K562 (cell line): ENCODE data around the gene INPP1. TPM values are rescaled to one million over a fixed set of nuclear protein-coding genes. Genes with fewer than 3 reads are reported as not detected.

Experiments
- ATAC-seq: fragments of 200-7000 bp; cut with Tn5 transposase; 3 replicates; pipeline ENCODE4 v1.9.1; 2020; ENCODE audit warnings: moderate library complexity
- BruUV-seq: library from RNA; stranded (reverse); fragments of 400-500 nt; replicated peaks from 2 replicates; lab custom pipeline; 2021; lab: Mats Ljungman, UMichigan
- CTCF ChIA-PET: fragments of 300-600 bp; formaldehyde crosslinking; extraction: SDS; loops from one replicate; lab custom pipeline; 2021; ENCODE audit warnings: low intra/inter-chr PET ratio; lab: Yijun Ruan, JAX
- POLR2A ChIA-PET: fragments of 300-600, 350-650 bp; sonication (Branson Sonifier 250); formaldehyde crosslinking; extraction: SDS; loops from one replicate; lab custom pipeline; 2021; ENCODE audit warnings: antibody characterized with exemption, inconsistent platforms; lab: Yijun Ruan, JAX
- DNase-seq, 4 experiments: peaks; one replicate each; pipeline versions ENCODE4 v3.0.0 to v3.0.0-alpha.2; 2011 to 2018; ENCODE audit warnings: low spot score in 3 of 4, mixed read lengths in 3 of 4; ENCODE audit errors: extremely low read depth in 1 of 4
- FAIRE-seq: peaks from 2 replicates; lab custom pipeline; 2011; peaks lifted over from hg19 to GRCh38; lab: Jason Lieb, UNC
- H2AFZ ChIP-seq: 2 replicates; pipeline ENCODE4 v1.6.0; 2011; ENCODE audit warnings: low read depth, low read length, control low read depth, inconsistent platforms
- H3K27ac ChIP-seq: fragments of 200-600 bp; 3 replicates; pipeline ENCODE4 v1.8.0; 2011; ENCODE audit warnings: low read depth, mild to moderate bottlenecking, control low read depth, inconsistent platforms, low read length, moderate library complexity, mixed read lengths; ENCODE audit errors: extremely low read depth
- H3K27me3 ChIP-seq, 2 experiments: fragments of 300-600 bp in 1 of 2; 2 replicates in 1 of 2; 3 replicates in 1 of 2; pipeline versions ENCODE4 v1.6.0 to v1.8.0; 2011; ENCODE audit warnings: inconsistent platforms in 2 of 2, low read length in 2 of 2, mild to moderate bottlenecking in 1 of 2, mixed read lengths in 1 of 2, moderate library complexity in 1 of 2; ENCODE audit not compliant: control insufficient read depth in 2 of 2, insufficient read depth in 2 of 2
- H3K36me3 ChIP-seq: fragments of 300-600 bp; 3 replicates; pipeline ENCODE4 v1.8.0; 2011; ENCODE audit warnings: mild to moderate bottlenecking, low read length, inconsistent platforms; ENCODE audit not compliant: control insufficient read depth, insufficient read depth
- H3K4me1 ChIP-seq, 2 experiments: fragments of 200-600 bp in 1 of 2; replicated peaks in 1 of 2; 2 replicates in 1 of 2; 3 replicates in 1 of 2; pipeline versions ENCODE4 v1.5.1 to v1.8.0; 2011; ENCODE audit warnings: inconsistent platforms in 2 of 2, low read length in 2 of 2, mild to moderate bottlenecking in 1 of 2, mixed read lengths in 1 of 2, moderate library complexity in 1 of 2; ENCODE audit not compliant: control insufficient read depth in 2 of 2, insufficient read depth in 2 of 2
- H3K4me2 ChIP-seq: 2 replicates; pipeline ENCODE4 v1.6.1; 2011; ENCODE audit warnings: low read length, control low read depth, inconsistent platforms, mixed read lengths; ENCODE audit not compliant: insufficient read depth
- H3K4me3 ChIP-seq: fragments of 200-600 bp; sonication (generic), shearing (Covaris generic); 2 replicates; pipeline ENCODE4 v1.5.1; 2016; ENCODE audit warnings: control low read depth, inconsistent platforms
- H3K79me2 ChIP-seq: fragments of 200-600 bp; 3 replicates; pipeline ENCODE4 v1.8.0; 2011; ENCODE audit warnings: low read length, inconsistent platforms; ENCODE audit not compliant: control insufficient read depth, insufficient read depth
- H3K9ac ChIP-seq, 2 experiments: 2 replicates each; pipeline versions ENCODE4 v1.6.0 to v1.6.1; 2011; ENCODE audit warnings: low read depth in 2 of 2, low read length in 2 of 2, control low read depth in 1 of 2, inconsistent platforms in 1 of 2, mild to moderate bottlenecking in 1 of 2, mixed read lengths in 1 of 2; ENCODE audit not compliant: insufficient read depth in 1 of 2
- H3K9me1 ChIP-seq: one replicate; pipeline ENCODE4 v1.6.0; 2011; ENCODE audit warnings: inconsistent platforms, mild to moderate bottlenecking, low read length, moderate library complexity; ENCODE audit not compliant: control insufficient read depth, insufficient read depth
- H3K9me3 ChIP-seq: replicated peaks from 2 replicates; pipeline ENCODE4 v1.5.1; 2011; ENCODE audit warnings: low read depth, low read length, inconsistent platforms; ENCODE audit not compliant: control insufficient read depth, insufficient read depth
- H4K20me1 ChIP-seq: replicated peaks from 2 replicates; pipeline ENCODE4 v1.6.1; 2011; ENCODE audit warnings: low read length, inconsistent platforms, mixed read lengths; ENCODE audit not compliant: control insufficient read depth, insufficient read depth
- CEBPZ ChIP-seq: fragments of 150-350 bp; IDR thresholded peaks from 2 replicates; pipeline ENCODE4 v1.6.1; 2014; ENCODE audit warnings: low read depth, mild to moderate bottlenecking, low read length, borderline replicate concordance
- RBM39 ChIP-seq: fragments of 200-400 bp; formaldehyde crosslinking; optimal IDR thresholded peaks from 2 replicates; pipeline ENCODE3; 2018; ENCODE audit warnings: low read depth, low read length
- SRF ChIP-seq, 2 experiments: fragments of 250-450, 450-650 bp in 1 of 2; sonication (Bioruptor Pico) in 1 of 2; sonication (generic) in 1 of 2; formaldehyde crosslinking; IDR thresholded peaks; 2 replicates each; pipeline versions ENCODE4 v1.5.0 to v1.5.1; 2020 to 2022; ENCODE audit warnings: mild to moderate bottlenecking in 1 of 2, missing genetic modification reagents in 1 of 2
- TAF15 ChIP-seq: fragments of 200-400 bp; formaldehyde crosslinking; IDR thresholded peaks from 2 replicates; pipeline ENCODE4 v1.6.1; 2017; ENCODE audit warnings: mild to moderate bottlenecking, low read depth, low read length, moderate library complexity
- WGBS: fragments of 100-300 bp; shearing (Covaris generic); methylation state at CpG from one replicate; pipeline ENCODE4 v1.1.6; 2016; ENCODE audit warnings: low coverage, mixed read lengths; ENCODE audit not compliant: insufficient coverage; ENCODE audit errors: missing lambda C conversion rate; 5-methylcytosine and 5-hydroxymethylcytosine counted together
- in situ Hi-C: fragments of 300-500 bp; cut with MboI; formaldehyde crosslinking; loops from 4 replicates; pipeline ENCODE4 v1.15.0; 2018; ENCODE audit warnings: inconsistent platforms, mixed read lengths
- intact Hi-C: fragments of 100-400 bp; cut with micrococcal nuclease; formaldehyde crosslinking; loops from 2 replicates; pipeline ENCODE4 v1.14.2; 2022
- polyA plus RNA-seq, 8 experiments: library from polyadenylated mRNA; depleted of rRNA in 4 of 8; stranded (reverse) in 5 of 8; unstranded in 3 of 8; fragments of >200 nt; fragmentation: Nextera tagmentation in 2 of 8; fragmentation: Illumina TruSeq in 1 of 8; extraction: Ambion mirVana in 2 of 8; extraction: Trizol in 1 of 8; gene quantifications; 2 replicates each; pipeline versions ENCODE4 v1.2.1 to v1.2.3, GENCODE V29; 2011 to 2014; ENCODE audit warnings: inconsistent platforms in 1 of 8, missing spikeins in 1 of 8
- total RNA-seq, 7 experiments: library from RNA; depleted of rRNA in 6 of 7; stranded (reverse); fragments of >200 nt in 6 of 7; fragmentation: Illumina TruSeq in 2 of 7; extraction: Trizol in 2 of 7; gene quantifications; 2 replicates each; pipeline versions ENCODE4 v1.2.1 to v1.2.3, GENCODE V29; 2011 to 2021; ENCODE audit warnings: low replicate concordance in 1 of 7
- TF ChIP-seq, protein P1 (sequence below), 2 experiments: IDR thresholded peaks; 2 replicates each; pipeline ENCODE4 v1.6.1; 2011; ENCODE audit warnings: borderline replicate concordance in 1 of 2, control low read depth in 1 of 2, low read depth in 1 of 2, low read length in 1 of 2, mild to moderate bottlenecking in 1 of 2, mixed read lengths in 1 of 2, moderate library complexity in 1 of 2; ENCODE audit not compliant: insufficient read depth in 1 of 2, insufficient read length in 1 of 2, poor library complexity in 1 of 2, severe bottlenecking in 1 of 2; ENCODE audit errors: extremely low read depth in 1 of 2

The INPP1 gene
- total and polyA plus RNA-seq, 9 of the 15 experiments (the other 6 are each of a cell fraction or from before 2014, with no cell fraction given) = 3.7 to 11.8 (median 6.5) TPM

GRCh38 chr2:190320696-190321095 is 22.7 kb upstream of the INPP1 start:
- intact Hi-C loops (no loop called here), in situ Hi-C loops (no loop called here)
- Histone ChIP-seq H2AFZ (peak overlapping the region; percentile 95), H3K27ac (peak overlapping the region; percentile 52), H3K4me3 (no peak overlapping the region), H3K9me1 (no peaks in the 10 kb centered on the region), H3K79me2 (peaks cover 35% of the 10 kb centered on the region), H3K27me3 (no peaks in the 10 kb centered on the region), H3K4me1 (peaks cover 0 to 12% of the 10 kb centered on the region in 2 experiments; a peak in 3 of 5 replicates), H3K9me3 (no peaks in the 10 kb centered on the region), H3K36me3 (peaks cover 7% of the 10 kb centered on the region; the same call in 1 of the 3 replicates), H3K4me2 (peak overlapping the region; percentile 66), H3K9ac (peak overlapping the region in 1 of 2 experiments; percentile 52; a peak in 2 of 4 replicates), H4K20me1 (no peaks in the 10 kb centered on the region)
- peak in 1 of 4 experiments; percentile 50 for DNase-seq
- no TSS peak for BruUV-seq
- FAIRE-seq = peak; percentile 70
- no peak for ATAC-seq
- ChIA-PET CTCF (no interaction called here), POLR2A (no interaction called here)
- WGBS = 12% methylated on average over 3 of the region's 4 CpGs
- no peak for TF ChIP-seq CEBPZ
- no peak for TF ChIP-seq RBM39
- TF ChIP-seq, protein P1, sequence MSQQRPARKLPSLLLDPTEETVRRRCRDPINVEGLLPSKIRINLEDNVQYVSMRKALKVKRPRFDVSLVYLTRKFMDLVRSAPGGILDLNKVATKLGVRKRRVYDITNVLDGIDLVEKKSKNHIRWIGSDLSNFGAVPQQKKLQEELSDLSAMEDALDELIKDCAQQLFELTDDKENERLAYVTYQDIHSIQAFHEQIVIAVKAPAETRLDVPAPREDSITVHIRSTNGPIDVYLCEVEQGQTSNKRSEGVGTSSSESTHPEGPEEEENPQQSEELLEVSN (IDR thresholded peaks at IDR 0.05; ENCODE audit: borderline replicate concordance in 1 of 2, extremely low read depth in 1 of 2, insufficient read depth in 1 of 2, insufficient read length in 1 of 2, low read depth in 1 of 2, low read length in 1 of 2, poor library complexity in 1 of 2, severe bottlenecking in 1 of 2) = peak; percentile 13 to 64
- TF ChIP-seq SRF (CRISPR knock-in tag; IDR thresholded peaks at IDR 0.05) = 0 out of 4 replicates have a peak, but pooled peaks of 1 of the 2 experiments have one; percentile 15
- TF ChIP-seq TAF15 = no peak
